Fibroblast of lung (primary cell): Measurements from ENCODE around the gene GPR108.

ENCODE experiments used
- CTCF ChIP-seq, 2 donors: IDR thresholded peaks in 1 of 2; conservative IDR thresholded peaks in 1 of 2; 1 replicate in 1 of 2; 2 replicates in 1 of 2; pipeline ENCODE4 v1.5.1; 2011 to 2012; ENCODE audit warnings: low read length in 2 of 2, control low read depth in 1 of 2, inconsistent platforms in 1 of 2, low read depth in 1 of 2, mild to moderate bottlenecking in 1 of 2
- EZH2 ChIP-seq: IDR thresholded peaks from 2 replicates; pipeline ENCODE4 v1.5.1; 2012; ENCODE audit warnings: low read length, control low read depth, mild to moderate bottlenecking; ENCODE audit errors: missing control alignments

GRCh38 chr19:6743066-6743465 is 5.7 kb upstream of the GPR108 start:
- TF ChIP-seq EZH2 (no peak), CTCF (conservative IDR thresholded peaks at IDR 0.05 in 1 of 2, IDR thresholded peaks at IDR 0.05 in 1 of 2; ENCODE audit: low read depth in 1 of 2, low read length in 2 of 2) (no peak)
